Islet of Langerhans (tissue), 1 donor: Measurements from ENCODE around the gene SPEF1.

Experiments used
- FAIRE-seq: peaks from one replicate; lab custom pipeline; 2011; peaks lifted over from hg19 to GRCh38; lab: Jason Lieb, UNC

Gene SPEF1

GRCh38 chr20:3765171-3765882 lies 15.9 kb downstream of the SPEF1 start:
- no peak for FAIRE-seq

GRCh38 chr20:3764659-3765058 lies 16.6 kb downstream of the SPEF1 start:
- no peak for FAIRE-seq

GRCh38 chr20:3763671-3764601 lies 17.3 kb downstream of the SPEF1 start:
- FAIRE-seq = no peak

- no peak for FAIRE-seq
Observed at GRCh38 chr20:3760655-3761348, 20.4 kb downstream of the SPEF1 start.

- FAIRE-seq = no peak
Observed at GRCh38 chr20:3759884-3760283, 21.4 kb downstream of the SPEF1 start.

- FAIRE-seq = no peak
Observed at GRCh38 chr20:3759316-3759823, 21.9 kb downstream of the SPEF1 start.

- FAIRE-seq = no peak
Observed at GRCh38 chr20:3758566-3758965, 22.7 kb downstream of the SPEF1 start.

GRCh38 chr20:3757268-3757667 lies 24.0 kb downstream of the SPEF1 start:
- no peak for FAIRE-seq

GRCh38 chr20:3755814-3756480 lies 25.3 kb downstream of the SPEF1 start:
- FAIRE-seq = no peak

GRCh38 chr20:3755269-3755668 lies 26.0 kb downstream of the SPEF1 start:
- no peak for FAIRE-seq

- no peak for FAIRE-seq
Observed at GRCh38 chr20:3754276-3754630, 27.0 kb downstream of the SPEF1 start.

GRCh38 chr20:3753501-3754275 lies 27.6 kb downstream of the SPEF1 start:
- FAIRE-seq = no peak

- no peak for FAIRE-seq
Observed at GRCh38 chr20:3753098-3753497, 28.1 kb downstream of the SPEF1 start.

GRCh38 chr20:3752386-3752759 lies 28.9 kb downstream of the SPEF1 start:
- no peak for FAIRE-seq

GRCh38 chr20:3751675-3752385 lies 29.4 kb downstream of the SPEF1 start:
- FAIRE-seq = no peak

- FAIRE-seq = no peak
Observed at GRCh38 chr20:3751305-3751674, 30.0 kb downstream of the SPEF1 start.

- no peak for FAIRE-seq
Observed at GRCh38 chr20:3749689-3750531, 31.3 kb downstream of the SPEF1 start.

GRCh38 chr20:3749087-3749688 lies 32.1 kb downstream of the SPEF1 start:
- no peak for FAIRE-seq

GRCh38 chr20:3748073-3748472 lies 33.2 kb downstream of the SPEF1 start:
- no peak for FAIRE-seq
